ENCODE data around the gene ISY1.
"Not testable (repeated sequence)": the region's sequence is repeated elsewhere in the genome, so short reads cannot be mapped to it uniquely, and the experiment has no call there.

Gene ISY1

GRCh38 chr3:129196601-129197000 lies 35.7 kb upstream of the ISY1 start:
- Histone ChIP-seq H3K27me3 (ENCODE audit: insufficient read depth, low read length) (no peaks in the 10 kb centered on the region), H4K20me1 (ENCODE audit: insufficient read depth, low read length) (no peaks in the 10 kb centered on the region), H3F3A (ENCODE audit: insufficient read depth, low read length) (no peaks in the 10 kb centered on the region), H3K79me2 (ENCODE audit: insufficient read depth, low read length) (no peaks in the 10 kb centered on the region), H3K4me2 (ENCODE audit: low read length) (no peak overlapping the region), H3K4me1 (ENCODE audit: insufficient read depth, low read length, severe bottlenecking) (peaks cover 7% of the 10 kb centered on the region), H3K27ac (ENCODE audit: low read depth, low read length, poor library complexity, severe bottlenecking) (no peak overlapping the region), H2AFZ (ENCODE audit: low read length) (no peak overlapping the region), H3K9me3 (ENCODE audit: low read length) (no peaks in the 10 kb centered on the region), H3K36me3 (ENCODE audit: insufficient read depth, low read length) (no peaks in the 10 kb centered on the region; the same call in 1 of the 2 replicates), H3K9me2 (ENCODE audit: low read depth, low read length) (no peaks in the 10 kb centered on the region), H3K4me3 (ENCODE audit: low read depth, low read length, poor library complexity, severe bottlenecking) (no peak overlapping the region), H3K9ac (ENCODE audit: low read length) (no peak overlapping the region)
- no peak for TF ChIP-seq EZH2 (IDR thresholded peaks at IDR 0.05; ENCODE audit: borderline replicate concordance, low read length)
- no peak for TF ChIP-seq CTCF (IDR thresholded peaks at IDR 0.05; ENCODE audit: low read length)

GRCh38 chr3:129195731-129196256 lies 34.9 kb upstream of the ISY1 start:
- Histone ChIP-seq H3K27me3 (ENCODE audit: insufficient read depth, low read length) (no peaks in the 10 kb centered on the region), H3K9me3 (ENCODE audit: low read length) (no peaks in the 10 kb centered on the region), H3K9ac (ENCODE audit: low read length) (no peak overlapping the region), H3K9me2 (ENCODE audit: low read depth, low read length) (no peaks in the 10 kb centered on the region), H3K4me2 (ENCODE audit: low read length) (no peak overlapping the region), H4K20me1 (ENCODE audit: insufficient read depth, low read length) (no peaks in the 10 kb centered on the region), H3K79me2 (ENCODE audit: insufficient read depth, low read length) (no peaks in the 10 kb centered on the region), H3K27ac (ENCODE audit: low read depth, low read length, poor library complexity, severe bottlenecking) (peak overlapping the region; percentile 3), H3K4me3 (ENCODE audit: low read depth, low read length, poor library complexity, severe bottlenecking) (no peak overlapping the region), H2AFZ (ENCODE audit: low read length) (no peak overlapping the region), H3K36me3 (ENCODE audit: insufficient read depth, low read length) (no peaks in the 10 kb centered on the region; the same call in 1 of the 2 replicates), H3F3A (ENCODE audit: insufficient read depth, low read length) (no peaks in the 10 kb centered on the region), H3K4me1 (ENCODE audit: insufficient read depth, low read length, severe bottlenecking) (peaks cover 7% of the 10 kb centered on the region)
- TF ChIP-seq CTCF (IDR thresholded peaks at IDR 0.05; ENCODE audit: low read length), result no peak
- no peak for TF ChIP-seq EZH2 (IDR thresholded peaks at IDR 0.05; ENCODE audit: borderline replicate concordance, low read length)

GRCh38 chr3:129189793-129190192 lies 28.9 kb upstream of the ISY1 start:
- not testable (repeated sequence) for H3K27me3 ChIP-seq (ENCODE audit: insufficient read depth, low read length); H3K4me3 ChIP-seq (ENCODE audit: low read depth, low read length, poor library complexity, severe bottlenecking); H3K27ac ChIP-seq (ENCODE audit: low read depth, low read length, poor library complexity, severe bottlenecking); H3K79me2 ChIP-seq (ENCODE audit: insufficient read depth, low read length); H4K20me1 ChIP-seq (ENCODE audit: insufficient read depth, low read length); H3K4me2 ChIP-seq (ENCODE audit: low read length); H2AFZ ChIP-seq (ENCODE audit: low read length); H3K9me3 ChIP-seq (ENCODE audit: low read length); H3K9me2 ChIP-seq (ENCODE audit: low read depth, low read length); H3K36me3 ChIP-seq (ENCODE audit: insufficient read depth, low read length); H3K9ac ChIP-seq (ENCODE audit: low read length); H3F3A ChIP-seq (ENCODE audit: insufficient read depth, low read length)
- H3K4me1 ChIP-seq (ENCODE audit: insufficient read depth, low read length, severe bottlenecking), result peaks cover 40% of the 10 kb centered on the region

GRCh38 chr3:129187857-129188256 lies 27.0 kb upstream of the ISY1 start:
- H3K27ac ChIP-seq (ENCODE audit: low read depth, low read length, poor library complexity, severe bottlenecking), result peak overlapping the region; percentile 43
- H3K36me3 ChIP-seq (ENCODE audit: insufficient read depth, low read length), result peaks cover 11% of the 10 kb centered on the region; the same call in 1 of the 2 replicates
- no peaks in the 10 kb centered on the region for H3K27me3 ChIP-seq (ENCODE audit: insufficient read depth, low read length)
- peak overlapping the region; percentile 2; the same call in 1 of the 2 replicates for H3K4me2 ChIP-seq (ENCODE audit: low read length)
- peaks cover 43% of the 10 kb centered on the region for H3K4me1 ChIP-seq (ENCODE audit: insufficient read depth, low read length, severe bottlenecking)
- H2AFZ ChIP-seq (ENCODE audit: low read length), result no peak overlapping the region
- no peaks in the 10 kb centered on the region for H3K9me2 ChIP-seq (ENCODE audit: low read depth, low read length)
- H3K9me3 ChIP-seq (ENCODE audit: low read length), result no peaks in the 10 kb centered on the region
- H4K20me1 ChIP-seq (ENCODE audit: insufficient read depth, low read length), result no peaks in the 10 kb centered on the region
- H3K79me2 ChIP-seq (ENCODE audit: insufficient read depth, low read length), result peaks cover 23% of the 10 kb centered on the region
- no peaks in the 10 kb centered on the region for H3F3A ChIP-seq (ENCODE audit: insufficient read depth, low read length)
- TF ChIP-seq CTCF (IDR thresholded peaks at IDR 0.05; ENCODE audit: low read length), result no peak
- no peak for TF ChIP-seq EZH2 (IDR thresholded peaks at IDR 0.05; ENCODE audit: borderline replicate concordance, low read length)
- no peak overlapping the region for H3K4me3 ChIP-seq (ENCODE audit: low read depth, low read length, poor library complexity, severe bottlenecking)
- H3K9ac ChIP-seq (ENCODE audit: low read length), result no peak overlapping the region
